Measurements from ENCODE around the gene KLK12.

GRCh38 chr19:51022526-51022925 is 12.3 kb downstream of the KLK12 start:
- no peak for TF ChIP-seq CTCF (IDR thresholded peaks at IDR 0.05)
- TF ChIP-seq ZFX (IDR thresholded peaks at IDR 0.05; ENCODE audit: borderline replicate concordance): no peak

All from 22Rv1 (cell line).